Activated CD4-positive, alpha-beta T cell treated with anti-CD3 and anti-CD28 coated beads, Interleukin-2, amount 50 U/mL, for 4 hours (primary cell): ENCODE measurements around the gene EVI2A.
A peak's percentile ranks its signal among the peaks of the same experiment; 100 is the strongest.
"Not testable (repeated sequence)": the region's sequence is repeated elsewhere in the genome, so short reads cannot be mapped to it uniquely, and the experiment has no call there.

ENCODE experiments used
- DNase-seq, 2 experiments: peaks; one replicate each; pipeline ENCODE4 v3.0.0-alpha.2; 2020

Gene EVI2A

DNA sequence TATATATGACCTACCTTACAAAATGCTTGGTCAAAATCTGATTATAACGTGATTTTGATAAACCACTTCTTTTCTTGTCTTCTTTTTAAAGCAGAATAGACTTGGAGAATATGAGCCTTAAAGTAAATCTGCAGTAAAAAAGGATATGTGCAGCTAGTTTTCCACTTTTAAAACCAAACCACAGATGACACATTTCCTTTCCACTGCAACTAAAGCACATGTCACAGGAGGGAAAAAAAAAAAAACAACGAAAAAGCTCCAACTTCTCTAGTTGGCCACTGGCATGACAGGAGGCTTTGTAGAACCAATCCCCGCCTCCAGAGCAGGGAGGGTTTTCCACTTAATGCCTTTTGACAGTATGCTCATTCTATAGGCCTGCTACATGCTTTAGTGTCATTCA, at the start of gene EVI2A:
Gene EVI2A (minus strand): TSS at position 142 of the 400 bp plus-strand sequence. CDS start 2,609 bp downstream, outside the sequence.
- DNase-seq = peak; percentile 74 to 79

GRCh38 chr17:31369266-31369665, 47.8 kb upstream of the EVI2A start:
- no peak for DNase-seq

GRCh38 chr17:31366088-31366487, 44.7 kb upstream of the EVI2A start:
- no peak for DNase-seq

GRCh38 chr17:31364012-31364411, 42.6 kb upstream of the EVI2A start:
- no peak for DNase-seq

- no peak for DNase-seq
Measured at GRCh38 chr17:31357839-31358394, 36.5 kb upstream of the EVI2A start.

DNA sequence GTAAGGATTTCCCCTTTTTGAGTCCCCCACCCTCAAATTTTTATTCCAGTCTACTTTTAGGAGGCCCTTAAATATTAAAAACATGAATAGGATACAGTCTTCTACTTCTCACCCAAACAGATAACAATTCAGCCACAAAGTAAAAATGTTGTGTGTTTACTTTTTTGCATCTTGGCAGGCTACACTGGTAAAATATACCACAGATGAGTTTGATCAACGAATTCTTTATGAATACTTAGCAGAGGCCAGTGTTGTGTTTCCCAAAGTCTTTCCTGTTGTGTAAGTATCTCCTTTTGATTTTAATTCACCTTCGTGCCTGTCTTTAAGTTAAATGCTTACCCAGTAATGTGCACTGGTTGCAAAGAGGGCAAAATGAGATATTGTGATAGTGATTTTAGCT, 35.7 kb upstream of the EVI2A start:
- no peak for DNase-seq

DNA sequence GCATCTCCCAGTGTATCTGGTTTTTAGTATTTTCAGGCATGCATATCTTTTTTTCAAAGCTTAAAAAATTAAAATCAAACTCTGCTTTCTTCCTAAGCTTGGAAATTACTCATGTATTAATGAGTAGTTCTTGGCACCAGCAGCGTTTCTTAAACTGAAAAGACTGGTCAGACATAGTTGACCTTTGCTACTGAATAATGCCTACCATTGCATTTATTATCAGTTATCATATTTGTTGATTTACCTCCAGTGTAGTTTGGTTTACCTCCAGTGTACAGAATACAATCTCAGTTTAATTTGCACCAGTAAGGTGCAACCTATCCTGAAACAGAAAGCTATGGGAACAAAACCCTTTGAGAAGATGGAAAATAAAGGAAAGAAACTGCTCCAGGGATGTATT, 34.5 kb upstream of the EVI2A start:
- DNase-seq = no peak

GRCh38 chr17:31349454-31349853, 28.0 kb upstream of the EVI2A start:
- no peak for DNase-seq

DNA sequence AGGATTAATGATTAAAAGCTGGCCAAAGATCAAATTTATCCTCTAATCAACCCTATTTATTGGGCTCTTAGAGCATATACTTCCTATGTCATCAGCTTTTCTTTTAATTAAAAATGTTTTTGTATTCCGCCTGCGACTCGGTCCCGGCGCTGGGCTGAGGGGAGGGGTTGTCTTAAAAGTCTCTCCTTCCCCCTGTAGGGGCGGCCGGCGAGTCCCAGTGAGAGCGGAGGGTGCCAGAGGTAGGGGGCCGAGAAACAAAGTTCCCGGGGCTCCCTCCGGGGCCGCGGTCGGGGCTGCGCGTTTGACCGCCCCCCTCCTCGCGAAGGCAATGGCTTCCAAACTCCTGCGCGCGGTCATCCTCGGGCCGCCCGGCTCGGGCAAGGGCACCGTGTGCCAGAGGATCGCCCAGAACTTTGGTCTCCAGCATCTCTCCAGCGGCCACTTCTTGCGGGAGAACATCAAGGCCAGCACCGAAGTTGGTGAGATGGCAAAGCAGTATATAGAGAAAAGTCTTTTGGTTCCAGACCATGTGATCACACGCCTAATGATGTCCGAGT, 23.8 kb upstream of the EVI2A start:
- DNase-seq = not testable (repeated sequence)

- DNase-seq = no peak
Measured at GRCh38 chr17:31339906-31340661, 18.7 kb upstream of the EVI2A start.

DNA sequence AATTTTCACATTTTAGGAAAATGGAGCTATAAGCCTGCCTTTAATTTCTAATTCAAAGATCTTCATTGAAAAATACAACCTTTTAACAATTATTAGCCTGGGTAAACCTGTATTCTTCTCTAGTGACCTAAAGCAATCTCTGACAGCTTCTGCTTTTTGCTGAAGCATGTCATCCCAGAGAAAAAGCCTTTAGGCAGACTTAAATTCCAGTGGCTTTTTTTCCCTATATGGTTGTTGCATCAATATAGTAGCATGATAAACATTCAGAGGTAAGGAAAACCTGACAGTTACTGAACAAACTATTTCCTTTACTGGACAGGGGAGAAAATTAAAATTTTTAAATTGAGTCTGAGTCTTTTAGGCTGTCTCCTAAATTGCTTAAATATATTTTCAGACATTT, 7.8 kb upstream of the EVI2A start:
- DNase-seq = no peak

- no peak for DNase-seq
Measured at GRCh38 chr17:31328160-31328535, 6.7 kb upstream of the EVI2A start.

GRCh38 chr17:31327534-31328159, 6.2 kb upstream of the EVI2A start:
- no peak for DNase-seq

- no peak for DNase-seq
Measured at GRCh38 chr17:31323551-31323950, 2.1 kb upstream of the EVI2A start.

GRCh38 chr17:31321966-31322365, 544 bp upstream of the EVI2A start:
- DNase-seq = no peak

DNA sequence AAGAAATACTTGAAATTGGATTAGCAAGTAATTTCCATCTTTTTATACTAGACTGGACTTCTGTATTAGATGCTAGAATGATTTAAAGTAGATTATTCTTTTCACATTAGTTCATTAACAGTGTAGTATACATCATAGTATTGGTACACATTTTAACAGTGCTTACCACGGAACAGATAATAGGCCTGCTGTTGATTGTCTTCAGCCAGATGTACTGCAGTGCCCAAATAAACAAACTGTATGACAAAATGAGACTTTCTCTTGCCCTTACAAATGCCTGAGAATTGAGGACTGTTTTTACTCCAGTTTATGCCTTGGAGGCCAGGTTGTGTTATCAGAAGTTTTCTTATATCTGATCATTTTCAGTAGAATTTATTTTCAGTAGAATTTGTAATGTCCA, 631 bp downstream of the EVI2A start:
- DNase-seq = no peak

GRCh38 chr17:31320241-31320640, 1.2 kb downstream of the EVI2A start:
- DNase-seq = no peak

GRCh38 chr17:31318851-31319661, 2.4 kb downstream of the EVI2A start:
- no peak for DNase-seq

GRCh38 chr17:31318298-31318801, 3.1 kb downstream of the EVI2A start:
- peak; percentile 31 to 35 for DNase-seq

- DNase-seq = no peak
Measured at GRCh38 chr17:31314782-31315100, 6.7 kb downstream of the EVI2A start.

- DNase-seq = no peak
Measured at GRCh38 chr17:31313982-31314781, 7.2 kb downstream of the EVI2A start, which contains the start of gene EVI2B. Gene EVI2B, minus strand, starts transcription at chr17:31314054. Its CDS starts 8,445 bp downstream, at chr17:31305609.

DNA sequence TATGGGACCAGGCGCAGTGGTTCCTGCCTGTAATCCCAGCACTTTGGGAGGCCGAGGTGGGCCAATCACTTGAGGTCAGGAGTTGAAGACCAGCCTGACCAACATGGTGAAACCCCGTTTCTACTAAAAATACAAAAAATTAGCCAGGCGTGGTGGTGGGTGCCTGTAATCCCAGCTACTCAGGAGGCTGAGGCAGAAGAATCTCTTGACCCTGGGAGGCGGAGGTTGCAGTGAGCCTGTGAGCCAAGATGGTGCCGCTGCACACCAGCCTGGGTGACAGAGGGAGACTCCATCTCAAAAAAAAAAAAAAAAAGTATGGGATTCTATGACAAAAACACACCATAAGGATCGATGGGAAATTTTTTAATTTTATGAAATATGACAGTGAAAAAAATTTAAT, 9.2 kb downstream of the EVI2A start:
- DNase-seq = peak; percentile 27 to 32
